HG03571 (cell line): ENCODE results near the gene SLC22A7.
A peak's percentile ranks its signal among the peaks of the same experiment; 100 is the strongest.
"Not testable (repeated sequence)": the region's sequence is repeated elsewhere in the genome, so short reads cannot be mapped to it uniquely, and the experiment has no call there.

Source experiments
- ATAC-seq: cut with Tn5 transposase; IDR thresholded peaks from one replicate; pipeline ENCODE4 v1.9.1; 2021; ENCODE audit not compliant: unreplicated experiment

Gene SLC22A7

DNA sequence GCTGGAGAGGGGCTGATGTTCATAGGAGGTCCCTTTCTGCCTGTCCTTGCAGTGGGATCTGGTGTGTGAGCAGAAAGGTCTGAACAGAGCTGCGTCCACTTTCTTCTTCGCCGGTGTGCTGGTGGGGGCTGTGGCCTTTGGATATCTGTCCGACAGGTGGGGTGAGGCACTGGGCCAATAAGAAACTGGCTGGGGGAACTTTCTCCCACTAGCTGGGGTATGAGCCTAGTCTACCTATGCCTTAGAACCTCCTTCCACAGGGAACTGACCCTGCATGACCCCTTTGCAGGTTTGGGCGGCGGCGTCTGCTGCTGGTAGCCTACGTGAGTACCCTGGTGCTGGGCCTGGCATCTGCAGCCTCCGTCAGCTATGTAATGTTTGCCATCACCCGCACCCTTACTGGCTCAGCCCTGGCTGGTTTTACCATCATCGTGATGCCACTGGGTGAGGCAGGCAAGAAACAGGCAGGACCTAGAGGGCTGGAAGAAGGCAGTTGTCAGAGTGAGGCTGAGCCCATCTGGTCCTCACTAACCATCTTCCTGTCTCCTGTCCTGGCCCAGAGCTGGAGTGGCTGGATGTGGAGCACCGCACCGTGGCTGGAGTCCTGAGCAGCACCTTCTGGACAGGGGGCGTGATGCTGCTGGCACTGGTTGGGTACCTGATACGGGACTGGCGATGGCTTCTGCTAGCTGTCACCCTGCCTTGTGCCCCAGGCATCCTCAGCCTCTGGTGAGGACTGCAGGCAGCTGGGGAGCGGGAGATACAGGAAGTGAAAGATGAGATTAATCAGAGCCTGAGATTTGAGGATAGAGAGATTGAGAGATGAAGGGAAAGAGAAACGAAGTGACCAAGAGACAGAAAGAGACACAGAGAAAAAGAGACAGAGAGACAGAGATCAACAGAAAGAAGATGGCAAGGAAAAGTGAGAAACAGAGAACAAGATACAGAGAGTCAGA is 1.6 kb downstream of the SLC22A7 start:
- no peak for ATAC-seq

DNA sequence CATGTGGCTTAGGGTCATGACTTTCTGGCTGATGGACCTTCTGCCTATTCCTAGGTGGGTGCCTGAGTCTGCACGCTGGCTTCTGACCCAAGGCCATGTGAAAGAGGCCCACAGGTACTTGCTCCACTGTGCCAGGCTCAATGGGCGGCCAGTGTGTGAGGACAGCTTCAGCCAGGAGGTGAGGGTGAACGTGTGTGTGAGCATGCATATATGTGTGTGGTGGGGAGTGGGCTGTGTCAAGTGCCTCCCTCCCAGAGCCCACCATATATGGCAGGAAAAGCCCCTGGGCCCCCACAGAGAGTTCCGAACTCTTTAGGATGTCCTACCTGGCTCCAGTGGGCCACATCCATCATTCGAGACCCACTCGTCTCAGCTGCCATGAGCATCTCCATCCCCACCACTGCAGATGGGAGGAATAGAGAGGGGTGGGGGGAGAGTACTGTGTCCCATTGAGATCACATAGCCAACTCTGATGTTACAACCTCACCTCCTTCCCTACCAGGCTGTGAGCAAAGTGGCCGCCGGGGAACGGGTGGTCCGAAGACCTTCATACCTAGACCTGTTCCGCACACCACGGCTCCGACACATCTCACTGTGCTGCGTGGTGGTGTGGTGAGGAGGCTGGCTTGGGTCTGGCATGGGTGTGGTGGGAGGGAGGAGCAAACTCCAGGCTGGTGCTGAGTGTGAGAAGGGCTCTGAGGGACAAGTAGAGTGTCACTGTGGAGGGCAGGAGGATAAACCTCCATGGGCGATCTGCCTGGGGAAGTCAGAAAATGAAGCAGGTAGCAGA is 3.2 kb downstream of the SLC22A7 start:
- ATAC-seq = no peak

DNA sequence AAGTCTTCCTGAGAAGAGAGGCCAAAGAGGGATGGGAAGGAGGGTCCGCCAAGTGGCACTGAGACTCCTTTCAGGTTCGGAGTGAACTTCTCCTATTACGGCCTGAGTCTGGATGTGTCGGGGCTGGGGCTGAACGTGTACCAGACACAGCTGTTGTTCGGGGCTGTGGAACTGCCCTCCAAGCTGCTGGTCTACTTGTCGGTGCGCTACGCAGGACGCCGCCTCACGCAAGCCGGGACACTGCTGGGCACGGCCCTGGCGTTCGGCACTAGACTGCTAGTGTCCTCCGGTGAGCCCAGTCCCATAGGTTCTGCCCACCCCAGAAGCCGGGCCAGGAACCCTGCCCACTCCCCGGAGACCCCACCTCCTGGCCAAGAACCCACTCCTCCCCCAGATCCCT is 4.1 kb downstream of the SLC22A7 start:
- no peak for ATAC-seq

DNA sequence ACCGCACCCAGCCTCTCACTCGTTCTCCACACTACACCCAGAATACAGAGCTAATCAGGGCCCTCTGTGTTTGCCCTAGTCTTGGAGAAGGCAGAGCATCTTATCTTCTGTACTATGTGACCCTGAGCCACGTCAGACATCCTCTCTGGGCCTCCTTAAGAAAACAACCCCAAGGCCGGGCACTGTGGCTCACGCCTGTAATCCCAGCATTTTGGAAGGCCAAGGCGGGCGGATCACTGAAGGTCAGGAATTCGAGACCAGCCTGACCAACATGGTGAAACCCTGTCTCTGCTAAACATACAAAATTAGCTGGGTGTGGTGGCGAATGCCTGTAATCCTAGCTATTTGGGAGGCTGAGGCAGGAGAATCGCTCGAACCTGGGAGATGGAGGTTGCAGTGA is 4.9 kb downstream of the SLC22A7 start:
- not testable (repeated sequence) for ATAC-seq

DNA sequence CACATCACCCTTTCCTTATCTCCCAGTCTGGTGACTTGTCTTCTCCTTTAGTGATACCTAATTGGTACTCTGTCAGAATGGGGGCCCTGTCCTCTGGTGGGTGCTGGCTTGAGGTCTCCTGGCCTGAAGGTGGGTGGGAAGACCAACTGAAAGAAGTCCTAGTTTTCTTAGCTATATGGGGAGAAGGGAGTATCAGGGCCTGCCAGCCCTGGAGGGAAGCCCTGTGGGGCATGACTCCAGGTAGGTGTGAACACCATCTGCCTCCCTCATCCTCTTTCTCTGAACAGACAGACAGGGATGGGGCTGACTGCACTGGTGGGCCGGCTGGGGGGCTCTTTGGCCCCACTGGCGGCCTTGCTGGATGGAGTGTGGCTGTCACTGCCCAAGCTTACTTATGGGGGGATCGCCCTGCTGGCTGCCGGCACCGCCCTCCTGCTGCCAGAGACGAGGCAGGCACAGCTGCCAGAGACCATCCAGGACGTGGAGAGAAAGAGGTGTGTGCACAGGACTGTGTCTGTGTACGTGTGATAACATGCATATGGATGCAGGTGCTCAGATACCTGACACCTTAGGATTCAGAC is 5.8 kb downstream of the SLC22A7 start:
- ATAC-seq = no peak

DNA sequence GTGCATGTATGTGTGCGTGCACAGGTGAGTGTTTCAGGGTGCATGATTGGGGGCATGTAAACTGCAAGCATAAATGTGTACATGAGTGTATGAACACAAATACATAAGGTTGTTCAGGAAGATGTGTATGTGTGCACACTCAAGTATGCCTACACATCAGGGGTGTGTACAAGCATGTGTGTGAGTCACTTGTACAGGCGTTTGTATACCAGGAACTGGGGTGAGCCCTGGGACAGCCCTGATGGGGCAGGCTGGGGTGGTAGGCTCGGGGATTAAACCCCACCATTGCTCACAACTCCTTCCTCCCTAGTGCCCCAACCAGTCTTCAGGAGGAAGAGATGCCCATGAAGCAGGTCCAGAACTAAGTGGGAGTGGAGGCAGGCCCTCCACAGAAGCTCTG is 6.3 kb downstream of the SLC22A7 start:
- no peak for ATAC-seq

DNA sequence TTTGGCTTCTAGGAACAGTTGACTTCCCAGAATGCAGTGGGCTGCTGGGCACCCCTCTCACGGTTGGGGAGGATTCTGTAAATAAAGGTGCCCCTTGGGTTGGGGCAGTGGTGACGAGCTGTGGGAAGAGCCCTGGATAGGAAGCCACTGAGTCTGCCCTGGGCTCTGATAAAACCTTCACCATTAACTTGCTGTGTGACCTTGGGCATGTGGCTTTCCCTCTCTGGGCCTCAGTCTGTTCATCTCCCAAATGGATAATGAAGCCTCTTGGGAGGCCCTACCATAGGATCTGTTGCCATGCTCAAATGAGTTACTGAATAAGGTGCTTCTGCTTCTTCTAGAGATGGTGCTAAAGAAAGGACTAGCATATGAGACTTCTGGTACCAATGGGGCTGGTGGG is 6.8 kb downstream of the SLC22A7 start:
- ATAC-seq = no peak

DNA sequence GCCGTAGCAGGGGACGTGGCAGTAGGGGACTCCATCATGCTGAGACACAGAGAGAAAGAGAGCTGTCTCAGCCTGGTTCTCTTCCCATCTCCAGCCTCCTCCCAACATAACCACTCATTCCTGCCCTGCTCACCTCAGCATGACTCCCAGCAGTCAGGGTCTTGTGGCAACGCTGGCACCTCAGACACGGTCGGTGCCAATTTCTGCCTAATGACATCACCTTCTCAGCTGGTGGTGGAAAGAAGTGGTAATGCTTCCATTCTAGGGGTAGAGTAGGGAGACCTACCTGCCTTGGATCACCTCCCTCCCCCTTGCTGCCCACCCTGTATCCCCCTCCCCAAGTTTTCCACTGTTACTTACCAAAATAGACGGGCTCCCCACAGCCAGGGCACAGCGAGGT is 8.0 kb downstream of the SLC22A7 start:
- ATAC-seq = no peak

DNA sequence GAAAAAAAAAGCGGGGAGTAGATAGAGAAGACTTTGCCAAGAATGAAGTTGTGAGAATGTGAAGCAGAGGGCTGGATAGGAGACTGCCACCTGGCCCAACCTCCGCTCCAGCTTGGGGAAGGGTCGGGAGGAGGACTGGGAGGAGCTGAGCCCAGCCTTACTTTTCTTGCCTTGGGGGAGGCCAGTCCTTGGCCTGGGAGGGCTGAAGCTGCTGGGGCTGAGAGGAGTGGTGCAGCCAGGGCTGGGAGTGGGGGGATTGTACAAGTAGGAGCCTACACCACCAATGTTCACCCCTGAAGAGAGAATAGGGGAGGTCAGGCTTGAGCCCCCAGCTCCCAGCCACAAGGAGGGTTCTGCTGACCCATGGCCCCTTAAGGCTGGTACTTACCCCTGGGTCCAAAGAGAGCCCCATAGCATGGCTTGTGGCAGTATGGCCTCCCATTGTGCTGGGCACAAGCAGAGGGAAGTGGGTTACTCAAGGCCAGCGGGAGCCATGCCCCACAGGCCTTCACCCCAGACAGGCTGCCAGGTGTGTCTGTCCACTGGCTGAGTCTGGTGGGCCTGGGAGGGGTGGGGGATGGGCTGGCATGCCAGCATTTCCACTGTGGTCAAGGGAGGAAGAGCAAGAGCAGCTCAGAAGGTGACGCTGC is 9.5 kb downstream of the SLC22A7 start:
- ATAC-seq = no peak

DNA sequence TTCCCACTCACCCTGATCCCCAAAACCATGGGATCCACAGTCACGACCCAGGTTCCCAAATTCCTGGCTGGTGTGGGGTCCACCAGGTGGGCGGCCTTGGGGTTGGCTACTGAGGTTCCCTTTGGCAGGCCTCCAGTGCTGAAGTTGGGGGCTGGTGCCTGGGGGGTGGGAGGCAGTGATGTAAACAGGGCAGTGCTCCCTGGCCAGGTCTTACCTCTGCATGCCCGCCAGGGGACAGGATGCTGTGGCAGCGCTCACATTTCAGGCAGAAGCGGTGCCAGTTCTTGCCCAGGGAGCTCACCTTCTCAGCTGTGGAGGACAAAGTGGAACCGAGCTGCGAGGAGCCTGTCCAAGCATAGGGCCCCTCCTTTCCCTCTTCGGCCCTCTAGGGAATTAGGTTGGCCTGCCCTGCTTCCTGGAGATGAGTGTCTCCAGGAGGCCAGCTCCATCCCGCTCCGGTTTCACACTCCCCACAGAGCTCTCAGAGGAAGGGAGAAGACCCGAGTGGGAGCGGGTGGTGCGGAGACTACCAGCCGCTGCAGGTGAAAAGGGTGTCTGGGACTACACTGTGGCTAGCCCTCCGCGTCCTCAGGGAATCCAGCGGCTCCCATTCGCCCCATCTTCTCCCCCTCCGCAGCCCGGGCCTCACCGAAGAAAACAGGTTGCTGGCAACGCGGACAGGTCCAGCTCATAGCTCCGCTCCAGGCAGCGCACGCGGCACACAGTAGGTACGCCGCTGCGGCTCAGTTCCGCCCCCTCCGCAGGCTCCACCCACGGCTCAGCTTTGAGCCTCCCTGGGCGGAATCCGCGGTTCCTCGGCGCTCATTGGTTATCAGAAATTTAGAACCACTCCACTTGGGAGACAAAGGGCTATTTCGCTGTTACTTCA is 10.3 kb downstream of the SLC22A7 start, which contains the start of gene CRIP3:
Gene CRIP3 (minus strand): TSS at position 726 of the 889 bp plus-strand sequence. CDS start 34 bp downstream, at position 692.
- peak; percentile 45 for ATAC-seq

DNA sequence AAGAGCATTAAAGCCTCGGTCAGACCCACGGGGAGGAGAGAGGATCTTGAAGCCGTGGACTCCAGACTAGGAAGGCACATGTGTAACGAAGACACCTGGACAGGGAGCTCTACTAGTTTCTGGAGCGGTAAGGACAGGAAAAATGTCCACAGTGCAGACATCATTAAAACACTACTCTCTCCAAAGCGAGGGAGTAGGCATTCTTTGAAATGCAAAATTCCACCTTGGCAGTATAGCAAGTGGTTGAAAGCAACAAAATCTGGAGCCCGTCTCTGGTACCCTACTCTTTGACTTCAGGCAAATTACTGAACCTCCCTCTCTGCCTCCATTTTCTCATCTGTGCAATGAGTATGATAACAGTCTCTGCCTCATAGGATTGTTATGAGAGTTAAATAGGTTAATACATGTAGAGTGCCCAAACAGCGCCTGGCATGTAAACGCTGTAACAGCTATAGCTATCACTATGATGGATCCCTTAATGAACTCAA is 11.0 kb downstream of the SLC22A7 start:
- ATAC-seq = no peak

DNA sequence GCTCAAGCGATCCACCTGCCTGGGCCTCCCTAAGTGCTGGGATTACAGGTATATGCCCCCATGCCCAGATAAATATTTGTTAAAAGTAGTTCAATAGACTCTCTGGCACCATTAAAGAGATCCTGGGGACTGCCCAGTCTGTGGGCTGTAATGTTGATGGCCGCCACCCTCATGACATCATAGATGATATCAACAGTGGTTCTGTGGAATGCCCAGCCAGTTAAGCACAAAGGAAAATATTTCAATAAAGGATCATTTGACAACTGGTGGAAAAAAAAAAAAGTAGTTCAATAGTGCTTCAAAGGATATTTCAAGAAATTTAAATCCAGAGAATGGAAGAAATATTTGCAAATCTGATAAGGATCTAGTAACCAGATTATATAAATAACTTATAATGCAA is 12.1 kb downstream of the SLC22A7 start:
- ATAC-seq = no peak

DNA sequence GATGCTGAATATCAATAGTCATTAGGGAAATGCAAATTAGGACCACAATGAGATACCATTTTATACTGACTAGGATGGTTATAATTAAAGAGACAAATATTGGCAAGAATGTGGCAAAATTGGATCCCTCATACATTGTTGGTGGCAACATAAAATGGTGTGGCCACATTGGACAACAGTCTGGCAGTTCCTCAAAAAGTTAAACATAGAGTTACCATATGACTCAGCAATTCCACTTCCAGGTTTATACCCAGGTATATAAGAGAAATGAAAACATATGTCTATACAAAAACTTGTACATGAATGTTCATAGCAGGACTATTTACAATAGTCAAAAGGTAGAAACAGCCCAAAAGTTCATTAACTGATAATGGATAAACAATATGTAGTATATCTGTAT is 12.6 kb downstream of the SLC22A7 start:
- no peak for ATAC-seq

DNA sequence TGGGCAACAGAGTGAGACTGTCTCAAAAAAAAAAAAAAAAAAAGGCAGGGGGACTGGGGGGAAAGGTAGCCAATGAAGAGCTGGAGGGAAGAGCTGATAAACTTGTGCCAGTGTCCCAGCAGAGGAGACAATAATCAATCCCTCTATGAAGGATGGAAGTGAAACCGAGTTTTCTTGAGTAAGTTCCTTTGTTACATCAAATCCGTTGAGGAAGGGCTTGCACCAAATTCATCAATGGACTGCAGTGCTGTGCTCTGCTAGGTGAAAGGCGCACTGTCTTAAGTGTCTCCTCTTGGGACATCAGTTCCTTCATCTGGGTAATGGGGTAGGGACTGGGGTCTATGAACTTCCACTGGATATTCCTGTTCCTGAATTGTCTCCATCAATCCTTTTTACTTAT is 13.6 kb downstream of the SLC22A7 start:
- ATAC-seq = no peak

DNA sequence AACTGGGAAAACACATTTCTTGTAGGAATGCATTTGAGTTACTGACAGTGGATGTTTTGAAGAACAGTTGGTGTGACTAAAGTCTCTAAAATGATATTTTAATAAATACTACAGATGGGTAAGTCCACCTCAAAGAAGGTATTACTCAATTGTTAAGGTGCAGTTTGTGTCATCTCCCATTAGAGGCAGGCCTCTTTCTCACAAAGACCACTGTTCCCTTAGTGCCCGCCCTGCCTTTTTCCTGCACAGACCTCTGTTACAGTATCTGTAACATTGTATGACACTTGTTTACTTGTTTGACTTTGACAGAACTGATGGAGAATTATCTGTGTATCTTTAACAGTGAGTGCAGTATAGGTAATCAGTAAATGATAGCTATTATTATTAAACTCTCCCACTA is 15.8 kb downstream of the SLC22A7 start:
- ATAC-seq = no peak

DNA sequence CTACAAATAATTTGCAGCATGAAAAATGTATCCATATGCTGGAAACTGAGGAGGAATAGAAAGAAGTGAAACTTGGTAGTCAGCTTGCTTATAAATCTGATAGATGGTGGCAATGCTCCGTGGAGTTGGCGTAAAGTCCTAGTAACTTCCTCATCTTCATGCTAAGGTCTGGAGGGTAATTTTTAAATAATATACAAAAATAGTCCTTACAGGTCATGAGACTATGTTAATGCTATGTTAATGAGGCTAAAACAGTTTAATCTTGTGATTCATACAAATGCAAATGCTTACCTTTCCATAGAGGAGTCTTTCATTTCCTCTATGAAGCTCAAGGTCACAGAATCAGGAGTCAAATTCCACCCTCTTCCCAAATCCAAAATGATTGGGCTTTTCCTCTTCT is 20.0 kb downstream of the SLC22A7 start:
- no peak for ATAC-seq

DNA sequence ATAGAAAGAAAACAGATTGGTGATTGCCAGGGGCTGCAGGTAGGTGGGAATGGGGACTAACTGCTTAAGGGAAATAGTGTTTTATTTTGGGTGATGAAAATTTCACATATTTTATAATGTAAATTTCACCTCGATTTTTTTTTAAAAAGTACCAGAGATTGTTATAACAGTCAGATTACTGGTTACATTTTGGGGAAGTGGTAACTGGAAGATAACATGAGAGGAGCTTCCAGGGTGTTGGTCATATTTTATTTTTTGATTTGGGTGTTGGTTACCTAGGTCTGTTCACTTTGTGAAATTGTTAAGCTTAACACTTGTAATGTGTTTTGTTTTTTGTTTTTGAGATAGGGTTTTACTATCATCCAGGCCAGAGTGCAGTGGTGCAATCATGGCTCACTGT is 27.8 kb downstream of the SLC22A7 start:
- ATAC-seq = no peak

DNA sequence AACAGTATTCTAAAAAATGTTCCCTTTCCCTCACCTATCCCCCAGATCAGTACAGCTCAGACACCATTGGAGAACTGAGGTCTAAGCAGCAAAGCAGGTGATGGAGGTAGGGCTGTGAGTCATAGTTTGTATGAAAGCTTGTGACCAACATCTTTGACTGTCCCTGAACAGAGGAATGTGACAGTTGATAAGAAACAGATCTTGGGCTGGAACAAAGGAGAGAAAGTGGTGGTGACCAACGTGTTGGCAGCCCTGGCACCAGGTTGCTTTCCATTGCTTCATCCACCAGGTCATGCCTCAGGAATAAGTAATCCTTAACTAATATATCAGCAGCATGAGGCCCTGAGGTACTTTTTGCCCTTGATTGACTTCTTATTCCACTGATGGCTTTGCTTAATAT is 30.5 kb downstream of the SLC22A7 start:
- ATAC-seq = no peak

DNA sequence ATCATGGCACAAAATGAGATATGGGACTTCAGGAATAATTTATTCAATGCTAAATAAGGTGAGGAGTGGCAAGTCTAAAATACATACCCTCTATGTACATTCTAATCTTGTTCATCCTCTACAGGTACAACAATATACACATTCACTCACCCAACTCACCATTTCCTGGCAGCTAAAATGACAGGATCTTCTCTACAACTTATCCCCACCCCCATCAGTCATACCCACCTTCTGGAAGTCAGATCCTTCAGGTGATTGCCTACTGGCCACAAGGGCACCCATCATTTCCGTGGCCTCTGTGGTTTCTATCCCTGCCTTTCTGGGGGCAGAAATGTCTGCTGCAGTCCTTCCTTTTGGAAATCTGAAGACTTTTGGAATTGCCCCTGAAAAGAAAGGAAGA is 33.4 kb downstream of the SLC22A7 start:
- ATAC-seq = no peak

DNA sequence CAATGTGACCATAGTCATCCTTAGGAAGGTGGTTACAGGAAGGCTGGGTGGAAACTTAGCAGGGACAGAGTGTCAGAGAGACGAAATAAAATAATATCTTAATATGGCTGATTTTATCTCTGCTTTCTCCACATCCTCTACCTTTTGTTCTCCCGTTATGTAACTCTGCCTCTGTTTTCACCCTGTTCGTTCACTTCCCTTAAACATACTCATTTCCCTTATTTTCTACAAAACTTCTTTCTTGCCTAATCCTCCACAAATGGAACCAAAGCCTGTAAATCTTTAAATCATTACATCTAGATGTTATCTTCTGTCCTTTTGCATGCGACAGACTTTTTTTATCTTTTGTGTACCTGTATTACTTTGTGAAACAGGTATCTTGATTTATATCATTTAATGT is 33.8 kb downstream of the SLC22A7 start:
- ATAC-seq = no peak
